HG03159 (cell line): Measurements from ENCODE around the gene ACR.

Source experiments
- ATAC-seq: cut with Tn5 transposase; IDR thresholded peaks from one replicate; pipeline ENCODE4 v1.9.1; 2021; ENCODE audit warnings: mild to moderate bottlenecking, moderate library complexity; ENCODE audit not compliant: unreplicated experiment

ACR gene

DNA sequence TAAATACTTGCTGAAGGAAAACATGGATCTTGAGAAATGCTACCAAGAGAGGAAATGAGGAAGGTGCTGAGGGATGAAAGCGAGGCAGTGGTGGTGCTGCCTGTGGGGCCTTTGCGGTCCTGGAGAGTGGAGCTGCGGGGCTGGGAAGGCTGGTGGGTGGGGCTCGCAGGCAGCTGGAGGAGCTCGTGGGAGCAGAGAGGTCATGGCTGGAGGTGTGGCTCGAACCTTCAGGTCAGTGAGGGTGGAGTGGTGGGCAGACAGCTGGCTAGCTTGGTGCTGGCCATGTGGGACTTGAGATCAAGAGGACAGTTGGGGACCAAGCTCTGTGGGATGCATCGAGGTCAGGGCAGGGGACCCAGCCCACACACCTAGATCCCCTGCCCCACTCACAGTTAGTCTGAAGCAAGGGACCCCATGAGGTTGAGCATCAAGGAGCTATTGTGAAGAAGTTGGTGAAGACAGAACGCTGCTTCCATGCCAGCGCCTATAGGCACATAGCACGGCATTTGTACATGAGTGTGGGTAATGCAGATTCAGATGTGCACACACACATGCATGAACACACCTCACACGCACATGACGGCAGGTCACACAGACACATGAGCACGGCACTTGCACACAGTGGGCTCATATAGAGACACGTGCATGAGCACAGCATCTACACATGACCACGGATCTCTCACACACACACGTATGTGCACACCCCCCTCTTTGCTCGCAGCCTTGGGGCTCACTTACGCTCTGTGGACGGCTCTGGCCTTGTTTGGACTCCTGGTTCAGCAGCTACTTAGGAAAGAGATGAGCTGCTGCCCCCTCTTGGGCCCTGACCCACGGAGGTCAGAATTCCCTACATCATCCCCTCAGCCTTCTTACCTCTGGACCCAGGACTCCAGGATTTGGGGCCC lies 34.9 kb upstream of the ACR start:
- no peak for ATAC-seq

DNA sequence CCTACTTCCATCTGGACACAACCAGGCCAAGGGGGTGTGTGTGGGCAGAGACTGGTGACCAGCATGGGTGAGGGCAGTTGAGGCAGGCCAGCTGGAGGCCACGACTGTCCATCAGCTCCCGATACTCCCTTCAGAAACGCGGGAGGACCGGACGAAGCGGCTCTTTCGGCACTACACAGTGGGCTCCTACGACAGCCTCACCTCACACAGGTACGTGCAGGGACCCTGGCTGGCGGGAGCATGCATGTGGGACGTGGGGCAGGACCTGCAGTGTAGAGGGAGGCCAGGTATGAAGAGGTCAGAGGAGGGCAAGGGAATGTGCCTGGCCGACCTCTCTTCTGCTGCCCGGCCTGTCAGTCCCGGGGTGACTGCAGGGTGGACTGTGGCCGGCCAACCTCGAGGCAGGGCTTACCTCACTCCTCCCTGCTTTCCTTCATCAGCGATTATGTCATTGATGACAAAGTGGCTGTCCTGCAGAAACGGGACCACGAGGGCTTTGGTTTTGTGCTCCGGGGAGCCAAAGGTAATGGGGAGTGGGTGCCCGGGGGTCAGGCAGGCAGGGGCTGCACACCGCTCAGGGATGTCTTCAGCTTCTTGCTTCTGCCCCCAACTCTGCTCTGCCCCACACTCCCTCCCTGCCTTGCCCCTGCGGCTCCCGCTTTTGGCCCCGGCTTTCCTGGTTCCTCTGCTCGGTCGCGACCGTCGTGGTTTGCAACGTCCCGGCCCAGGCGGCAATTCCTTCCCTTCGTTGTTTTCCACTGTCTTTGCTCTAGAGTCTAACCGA lies 34.1 kb upstream of the ACR start:
- no peak for ATAC-seq

DNA sequence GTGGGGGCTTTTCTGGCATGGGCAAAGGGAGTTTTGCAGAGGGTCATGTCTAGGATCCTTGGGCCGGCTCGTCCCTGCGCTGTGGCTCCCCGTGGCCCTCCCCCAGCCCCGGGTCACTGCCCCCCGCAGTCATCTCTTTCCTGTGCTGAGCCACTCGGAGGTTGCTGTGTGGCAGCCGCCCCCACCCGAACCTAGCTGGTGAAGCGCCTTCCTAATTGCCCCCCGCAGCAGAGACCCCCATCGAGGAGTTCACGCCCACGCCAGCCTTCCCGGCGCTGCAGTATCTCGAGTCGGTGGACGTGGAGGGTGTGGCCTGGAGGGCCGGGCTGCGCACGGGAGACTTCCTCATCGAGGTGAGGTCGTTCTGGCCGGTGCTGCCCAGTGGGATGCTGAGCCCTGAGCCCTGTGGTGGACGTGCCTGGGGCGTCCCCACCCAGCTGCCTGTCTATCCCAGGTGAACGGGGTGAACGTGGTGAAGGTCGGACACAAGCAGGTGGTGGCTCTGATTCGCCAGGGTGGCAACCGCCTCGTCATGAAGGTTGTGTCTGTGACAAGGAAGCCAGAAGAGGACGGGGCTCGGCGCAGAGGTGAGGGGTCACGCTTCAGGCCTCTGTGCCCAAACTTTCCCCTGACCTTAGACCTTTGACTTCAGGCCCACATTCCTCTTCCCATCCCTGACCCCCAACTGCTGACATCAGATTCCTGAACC lies 33.3 kb upstream of the ACR start:
- no peak for ATAC-seq

DNA sequence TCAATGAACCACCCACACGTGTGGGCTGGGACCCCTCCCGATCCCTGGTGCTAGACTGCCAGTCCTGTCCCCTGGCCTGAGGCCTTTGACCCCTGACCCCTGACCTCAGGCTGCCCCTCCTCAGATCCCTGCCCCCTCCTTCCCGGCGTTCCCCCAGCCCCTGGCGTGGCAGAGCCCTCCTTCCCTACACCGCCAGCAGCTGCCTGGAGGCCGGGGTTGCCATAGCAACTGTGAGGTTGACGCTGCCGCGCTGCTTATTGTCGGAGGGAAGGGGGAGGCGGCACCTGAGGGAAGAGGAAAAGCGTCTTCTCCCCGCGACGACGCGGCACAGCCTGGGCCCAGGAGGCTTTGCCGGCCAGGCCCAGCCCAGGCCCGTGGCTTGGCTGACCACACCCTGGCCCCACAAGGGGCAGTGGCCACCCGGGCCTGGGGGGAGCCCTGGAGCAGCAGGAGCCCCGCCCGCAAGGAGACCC lies 32.7 kb upstream of the ACR start:
- ATAC-seq = no peak

DNA sequence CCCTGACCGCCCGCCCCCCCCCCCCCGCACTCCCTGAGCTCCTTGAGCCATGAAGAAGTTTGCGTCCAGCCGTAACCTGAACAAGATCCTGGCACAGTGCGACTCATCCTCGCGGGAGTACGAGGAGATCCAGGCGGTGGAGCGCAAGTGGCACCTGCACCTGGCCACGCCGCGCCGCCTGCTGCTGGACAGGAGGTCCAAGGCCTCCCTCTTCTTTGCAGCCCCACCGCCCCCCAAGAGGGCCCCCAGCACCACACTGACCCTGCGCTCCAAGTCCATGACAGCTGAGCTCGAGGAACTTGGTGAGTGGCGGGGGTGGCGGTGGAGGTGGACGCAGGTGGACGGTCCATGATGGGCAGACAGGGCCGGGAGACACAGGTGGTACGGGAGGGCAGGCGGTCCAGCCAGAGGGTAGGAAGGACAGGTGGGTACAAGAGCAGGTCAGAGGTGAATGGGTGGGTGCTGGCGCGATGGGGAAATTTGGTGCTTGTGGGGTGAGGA lies 32.1 kb upstream of the ACR start:
- no peak for ATAC-seq

DNA sequence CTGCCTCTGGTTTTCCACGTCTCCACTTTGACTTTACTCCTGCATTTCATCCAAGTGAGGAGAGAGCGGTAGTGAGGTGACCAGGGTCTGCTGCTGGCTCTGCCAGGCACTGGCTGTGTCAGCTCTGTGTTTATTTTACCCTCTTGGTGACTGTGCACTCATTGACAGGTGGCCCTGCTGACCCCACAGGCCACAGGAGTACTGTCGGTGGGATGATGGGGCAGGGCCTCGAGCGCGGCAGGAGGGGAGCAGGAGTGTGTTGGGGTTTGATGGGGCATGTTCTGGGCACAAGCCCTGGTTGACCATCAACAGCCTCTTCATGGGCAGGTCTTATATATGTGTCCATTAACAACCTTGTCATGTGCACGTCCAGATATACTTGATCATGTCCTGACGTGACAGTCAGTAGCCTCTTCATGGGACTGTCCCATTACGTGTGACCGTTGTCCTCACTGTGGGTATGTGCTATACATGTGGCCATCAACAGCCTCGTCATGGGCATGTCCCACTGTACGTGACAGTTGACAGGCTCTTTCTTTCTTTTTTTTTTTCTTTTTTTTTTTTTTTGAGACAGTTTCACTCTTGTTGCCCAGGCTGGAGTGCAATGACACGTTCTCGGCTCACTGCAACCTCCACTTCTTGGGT lies 31.4 kb upstream of the ACR start:
- ATAC-seq = no peak

DNA sequence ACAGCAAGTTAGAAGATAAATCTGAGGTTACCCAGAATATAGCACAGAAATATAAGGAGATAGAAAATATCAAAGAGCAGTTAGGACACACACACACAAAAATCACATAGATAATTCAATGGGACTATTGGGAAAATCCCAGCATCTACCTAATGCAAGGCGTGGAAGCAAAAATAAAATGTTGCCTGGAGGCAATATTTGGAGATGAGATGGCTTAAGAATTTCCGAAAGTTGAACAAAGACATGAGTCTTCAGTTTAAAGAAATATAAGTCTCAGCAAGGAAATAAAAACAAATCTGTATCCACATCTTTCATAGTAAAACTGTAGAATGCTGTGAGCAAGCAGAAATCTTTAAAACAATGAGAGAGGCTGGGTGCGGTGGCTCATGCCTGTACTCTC lies 29.5 kb upstream of the ACR start:
- ATAC-seq = no peak

DNA sequence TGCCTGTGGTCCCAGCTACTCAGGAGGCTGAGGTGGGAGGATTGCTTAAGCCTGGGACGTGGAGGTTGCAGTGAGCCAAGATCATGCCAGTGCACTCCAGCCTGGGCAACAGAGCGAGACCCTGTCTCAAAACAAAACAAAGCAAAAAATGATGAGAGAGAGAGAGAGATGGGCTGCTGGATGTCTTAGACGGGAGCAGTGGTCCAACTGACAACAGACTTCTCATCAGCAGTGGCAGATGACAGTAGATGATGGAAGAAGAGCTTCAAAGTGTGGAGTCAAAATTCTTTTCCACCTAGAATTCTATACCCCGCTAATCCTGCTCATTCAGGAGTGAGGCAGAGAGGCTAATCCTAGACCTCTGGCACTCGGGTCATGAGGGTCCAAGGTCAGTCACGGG lies 29.0 kb upstream of the ACR start:
- no peak for ATAC-seq

DNA sequence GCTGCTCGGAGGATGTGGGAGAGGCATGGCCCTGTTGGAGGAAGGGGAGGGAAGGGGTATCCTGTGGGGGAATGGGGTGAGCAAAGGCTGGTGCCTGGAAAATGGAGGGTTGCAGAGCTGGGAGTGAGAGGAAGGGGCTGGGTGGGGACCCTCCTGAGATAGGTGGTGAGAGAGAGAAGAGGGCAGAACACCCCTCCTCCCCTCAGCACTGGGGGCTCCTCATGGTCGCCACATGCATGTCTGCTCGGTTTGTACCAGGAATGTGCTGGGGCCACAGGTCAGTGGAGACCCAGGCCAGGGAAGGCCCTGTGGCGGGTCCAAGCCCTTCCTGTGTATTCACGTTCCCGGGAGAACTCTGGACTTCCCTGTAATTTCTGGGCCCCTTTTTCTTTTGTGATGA lies 27.8 kb upstream of the ACR start:
- ATAC-seq = no peak

DNA sequence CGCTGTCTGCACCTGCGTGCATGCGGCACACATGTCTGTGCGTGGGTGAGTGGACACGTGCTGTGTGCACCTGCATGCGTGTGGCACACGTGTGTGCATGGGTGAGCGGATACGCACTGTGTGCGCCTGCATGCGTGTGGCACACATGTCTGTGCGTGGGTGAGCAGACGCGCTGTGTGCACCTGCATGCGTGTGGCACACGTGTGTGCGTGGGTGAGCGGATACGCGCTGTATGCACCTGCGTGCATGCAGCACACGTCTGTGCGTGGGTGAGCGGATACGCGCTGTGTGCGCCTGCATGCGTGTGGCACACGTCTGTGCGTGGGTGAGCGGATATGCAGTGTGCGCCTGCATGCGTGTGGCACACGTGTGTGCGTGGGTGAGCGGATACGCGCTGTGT lies 27.1 kb upstream of the ACR start:
- ATAC-seq = no peak

DNA sequence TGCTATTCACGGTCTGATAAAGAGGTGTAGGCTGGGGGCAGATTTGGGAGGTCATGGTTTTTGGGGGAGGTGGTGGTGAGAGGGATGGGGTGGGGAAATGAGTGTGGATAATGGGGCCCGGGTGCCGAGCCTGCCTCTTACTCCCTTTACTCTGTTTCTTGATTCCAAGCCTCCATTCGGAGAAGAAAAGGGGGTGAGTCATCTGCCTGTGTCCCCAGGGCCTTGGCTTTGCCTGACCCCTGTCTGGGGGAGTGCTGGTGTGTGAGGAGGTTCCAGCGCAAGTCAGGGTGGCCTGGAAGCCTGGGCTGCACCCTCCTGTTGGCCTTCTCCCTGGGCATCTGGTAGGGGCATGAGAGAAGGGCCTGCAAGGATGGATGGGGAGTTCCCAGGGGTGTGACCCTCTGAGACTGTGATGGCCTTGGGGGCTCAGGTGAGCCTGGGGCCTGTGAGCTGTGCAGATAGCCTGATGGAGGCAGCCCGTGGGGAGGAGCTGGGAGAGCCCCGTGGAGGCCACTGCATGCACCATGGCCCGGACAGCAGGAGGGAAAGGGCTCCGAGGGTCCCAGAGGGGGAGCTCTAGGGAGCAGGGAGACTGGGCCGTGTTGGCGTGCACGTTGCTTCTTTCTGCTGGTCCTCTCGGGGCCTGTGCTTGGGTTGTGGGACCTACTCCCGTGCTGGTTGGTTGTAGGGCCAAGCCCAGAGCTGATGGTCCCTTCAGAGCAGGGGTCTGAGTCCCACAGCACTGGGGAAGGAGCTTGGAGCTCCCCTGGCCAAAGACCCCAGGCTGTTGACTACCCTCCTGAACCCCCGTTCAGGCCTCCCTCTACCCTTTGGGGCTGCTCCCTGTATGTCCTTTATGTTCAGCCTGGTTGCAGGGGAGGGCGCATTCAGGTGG lies 26.3 kb upstream of the ACR start:
- ATAC-seq = no peak

DNA sequence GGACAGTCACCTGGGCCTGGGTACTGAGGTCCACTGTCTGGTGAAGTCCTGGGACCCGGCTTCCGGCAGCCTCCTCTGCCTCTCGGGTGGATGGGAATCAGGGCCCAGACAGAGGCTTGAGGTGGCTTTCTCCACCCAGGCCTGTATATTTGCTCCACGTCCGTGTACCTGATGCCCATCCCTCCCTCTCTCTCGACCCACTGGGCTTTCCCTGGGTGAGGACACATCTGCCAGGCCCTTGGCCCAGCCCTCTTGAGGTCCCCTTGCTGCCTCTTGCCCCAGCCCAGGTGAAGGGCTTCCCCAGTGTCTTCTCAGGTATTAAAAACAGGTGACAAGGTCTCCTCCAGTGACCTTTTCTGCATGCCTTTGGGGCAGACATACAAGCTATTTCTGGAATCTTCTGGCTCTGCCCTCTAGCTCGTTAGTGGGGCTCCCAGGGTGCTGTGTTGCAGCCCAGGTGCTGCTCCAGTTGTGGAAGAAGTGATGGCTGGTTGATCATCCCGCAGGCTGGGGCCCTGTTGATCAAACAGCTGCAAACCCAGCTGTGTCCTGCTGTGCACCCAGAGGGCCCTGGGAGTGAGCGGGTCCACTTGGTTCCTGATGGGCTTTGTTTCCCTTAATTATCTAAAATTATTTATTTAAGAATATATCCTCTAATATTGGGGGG lies 25.5 kb upstream of the ACR start:
- no peak for ATAC-seq

DNA sequence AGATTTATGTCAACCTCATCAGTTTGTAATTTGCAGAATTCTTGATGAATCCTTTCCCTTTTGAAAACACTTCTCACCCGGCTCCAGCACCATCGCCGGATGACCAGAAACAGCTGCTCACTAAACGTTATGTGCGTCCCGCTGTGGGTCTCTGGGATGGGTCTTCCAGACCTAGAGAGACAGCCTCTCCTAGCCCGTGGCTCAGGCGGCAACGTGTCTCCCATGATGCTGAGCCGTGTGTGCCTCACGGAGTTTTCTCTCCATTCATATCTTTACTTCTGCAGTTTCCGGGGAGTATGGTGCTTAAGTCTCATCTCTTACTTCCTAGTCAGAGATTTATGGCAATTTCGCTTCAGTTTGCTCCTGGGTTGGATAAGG lies 25.0 kb upstream of the ACR start:
- no peak for ATAC-seq

DNA sequence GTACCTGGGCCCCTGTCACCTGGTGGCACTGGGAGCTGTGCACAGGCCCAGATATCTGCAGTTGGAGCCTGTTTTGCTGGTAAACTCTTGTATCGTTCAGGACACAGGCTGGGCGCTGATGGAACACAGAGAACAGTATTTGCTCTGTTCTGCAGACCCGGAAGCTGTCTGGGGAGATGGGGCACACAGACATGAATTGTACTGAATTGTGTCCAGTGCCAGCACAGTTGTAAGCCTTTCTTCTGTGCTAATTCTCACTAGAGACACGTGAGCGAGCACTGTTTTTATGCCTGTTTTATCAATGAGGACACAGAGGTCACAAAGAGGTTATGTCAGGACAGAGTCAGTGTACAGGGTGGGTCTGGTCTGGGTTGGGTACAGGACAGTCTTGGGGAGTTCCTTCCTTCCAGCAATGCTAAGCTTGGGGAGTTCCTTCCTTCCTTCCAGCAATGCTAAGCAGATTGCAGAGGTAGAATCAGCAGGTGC lies 24.4 kb upstream of the ACR start:
- ATAC-seq = no peak

DNA sequence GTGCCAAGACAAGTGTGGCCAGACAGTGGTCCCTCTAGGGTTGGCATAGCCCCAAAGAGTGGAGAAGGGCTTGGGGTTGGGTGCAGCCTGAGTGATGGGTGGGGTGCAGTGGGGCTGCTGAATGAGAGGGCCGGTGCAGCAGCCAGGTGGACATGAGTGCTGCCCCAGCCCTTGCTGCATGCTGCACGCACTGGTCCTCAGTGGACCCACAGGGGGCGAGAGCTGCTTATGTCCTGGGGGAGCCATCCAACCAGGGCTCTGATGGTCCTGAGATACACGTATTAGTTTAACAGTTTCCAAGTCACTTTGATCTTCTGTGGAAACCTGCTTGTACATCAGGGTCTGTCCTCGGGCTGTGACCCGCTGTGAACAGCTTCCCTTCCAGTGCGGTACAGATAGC lies 23.9 kb upstream of the ACR start:
- no peak for ATAC-seq

DNA sequence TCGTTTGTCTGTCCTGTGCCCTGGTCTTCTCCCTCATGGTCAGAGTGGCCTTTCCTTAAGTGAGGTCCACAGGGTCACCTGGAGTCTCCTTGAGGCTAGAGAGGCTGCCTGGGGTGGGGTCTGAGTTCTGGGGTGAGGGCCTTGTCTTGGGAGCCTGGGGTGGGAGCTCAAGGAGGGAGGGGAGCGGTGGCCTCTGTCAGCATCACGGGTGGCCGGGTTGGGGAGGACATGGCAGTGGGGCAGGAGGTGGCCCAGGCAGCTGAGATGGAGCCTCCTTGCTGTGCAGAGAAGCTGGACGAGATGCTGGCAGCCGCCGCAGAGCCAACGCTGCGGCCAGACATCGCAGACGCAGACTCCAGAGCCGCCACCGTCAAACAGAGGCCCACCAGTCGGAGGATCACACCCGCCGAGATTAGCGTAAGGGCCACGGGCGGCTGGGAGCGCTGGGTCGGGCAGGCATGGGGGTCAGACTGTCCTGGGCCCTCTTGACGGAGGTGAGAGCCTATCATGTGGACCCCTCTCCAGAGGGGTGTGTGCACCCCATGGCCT lies 23.3 kb upstream of the ACR start:
- no peak for ATAC-seq

DNA sequence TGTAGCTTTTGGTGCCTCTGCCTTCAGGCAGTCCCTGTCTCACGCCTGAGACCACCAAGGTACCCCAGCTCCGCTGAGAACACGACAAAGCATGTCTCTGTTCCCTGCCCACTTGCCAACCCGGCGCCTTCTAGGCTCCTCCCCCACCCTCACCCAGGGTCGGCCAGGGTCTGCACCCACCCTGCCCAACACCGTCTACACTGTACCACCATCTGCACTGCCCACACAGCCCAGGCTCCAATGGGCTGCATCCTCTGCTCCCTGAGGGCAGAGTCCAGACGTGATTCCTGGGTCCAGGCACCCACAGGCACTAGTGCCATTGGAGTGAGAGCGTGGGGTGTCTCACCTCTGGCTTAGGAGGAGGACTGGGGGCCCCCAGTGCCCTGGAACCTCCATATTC lies 22.8 kb upstream of the ACR start:
- ATAC-seq = no peak

DNA sequence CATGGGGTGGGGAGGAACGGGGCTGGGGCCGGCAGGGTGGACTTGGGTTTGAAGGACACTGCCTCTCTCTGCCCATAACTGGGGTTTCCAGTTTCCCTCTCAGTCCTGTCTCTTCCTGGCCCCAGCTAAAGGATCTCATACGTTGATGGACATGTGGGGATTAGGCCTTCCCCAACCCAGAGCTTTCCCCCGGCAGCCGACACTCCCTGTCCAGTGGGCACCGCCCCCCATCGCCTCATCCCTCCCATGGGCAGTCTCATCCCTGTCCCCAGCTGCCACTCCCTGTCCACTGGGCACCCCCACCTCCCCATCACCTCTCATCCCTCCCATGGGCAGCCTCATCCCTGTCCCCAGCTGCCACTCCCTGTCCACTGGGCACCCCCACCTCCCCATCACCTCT lies 22.2 kb upstream of the ACR start:
- no peak for ATAC-seq
